ENCODE results near the gene BIRC6.

Gene BIRC6

DNA sequence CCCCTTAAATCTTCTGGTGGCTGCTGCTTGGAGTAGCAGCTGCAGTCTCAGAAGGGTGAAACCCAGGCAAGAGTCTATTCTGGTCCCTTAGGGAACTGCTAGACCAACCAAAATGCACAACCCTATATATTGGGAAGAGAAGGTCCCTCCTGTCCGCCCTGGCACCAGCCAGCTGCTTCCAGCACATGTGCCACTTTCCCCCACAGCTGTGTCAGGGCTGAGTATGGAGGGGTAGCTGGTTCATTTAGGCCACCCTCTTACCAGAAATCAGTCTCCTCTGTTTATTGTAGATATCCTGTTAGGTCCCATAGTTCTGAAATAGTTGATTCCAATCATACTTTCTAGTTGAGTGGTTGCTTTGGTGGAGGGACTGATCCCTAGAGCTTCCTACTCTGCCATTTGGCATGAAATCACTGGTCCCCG, 68.9 kb downstream of the BIRC6 start:
- Histone ChIP-seq H3K36me3 (peaks cover 4% of the 10 kb centered on the region), H3K4me3 (ENCODE audit: low read depth in 1 of 2, low read length in 1 of 2) (no peak overlapping the region), H3K27ac (no peak overlapping the region), H3K4me1 (ENCODE audit: control insufficient read depth in 1 of 2, insufficient read depth in 1 of 2, low read depth in 1 of 2, low read length in 1 of 2) (no peaks in the 10 kb centered on the region), H3K27me3 (no peaks in the 10 kb centered on the region), H3K9me3 (no peaks in the 10 kb centered on the region)
- TF ChIP-seq, protein P1, sequence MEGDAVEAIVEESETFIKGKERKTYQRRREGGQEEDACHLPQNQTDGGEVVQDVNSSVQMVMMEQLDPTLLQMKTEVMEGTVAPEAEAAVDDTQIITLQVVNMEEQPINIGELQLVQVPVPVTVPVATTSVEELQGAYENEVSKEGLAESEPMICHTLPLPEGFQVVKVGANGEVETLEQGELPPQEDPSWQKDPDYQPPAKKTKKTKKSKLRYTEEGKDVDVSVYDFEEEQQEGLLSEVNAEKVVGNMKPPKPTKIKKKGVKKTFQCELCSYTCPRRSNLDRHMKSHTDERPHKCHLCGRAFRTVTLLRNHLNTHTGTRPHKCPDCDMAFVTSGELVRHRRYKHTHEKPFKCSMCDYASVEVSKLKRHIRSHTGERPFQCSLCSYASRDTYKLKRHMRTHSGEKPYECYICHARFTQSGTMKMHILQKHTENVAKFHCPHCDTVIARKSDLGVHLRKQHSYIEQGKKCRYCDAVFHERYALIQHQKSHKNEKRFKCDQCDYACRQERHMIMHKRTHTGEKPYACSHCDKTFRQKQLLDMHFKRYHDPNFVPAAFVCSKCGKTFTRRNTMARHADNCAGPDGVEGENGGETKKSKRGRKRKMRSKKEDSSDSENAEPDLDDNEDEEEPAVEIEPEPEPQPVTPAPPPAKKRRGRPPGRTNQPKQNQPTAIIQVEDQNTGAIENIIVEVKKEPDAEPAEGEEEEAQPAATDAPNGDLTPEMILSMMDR (IDR thresholded peaks at IDR 0.05), result no peak

DNA sequence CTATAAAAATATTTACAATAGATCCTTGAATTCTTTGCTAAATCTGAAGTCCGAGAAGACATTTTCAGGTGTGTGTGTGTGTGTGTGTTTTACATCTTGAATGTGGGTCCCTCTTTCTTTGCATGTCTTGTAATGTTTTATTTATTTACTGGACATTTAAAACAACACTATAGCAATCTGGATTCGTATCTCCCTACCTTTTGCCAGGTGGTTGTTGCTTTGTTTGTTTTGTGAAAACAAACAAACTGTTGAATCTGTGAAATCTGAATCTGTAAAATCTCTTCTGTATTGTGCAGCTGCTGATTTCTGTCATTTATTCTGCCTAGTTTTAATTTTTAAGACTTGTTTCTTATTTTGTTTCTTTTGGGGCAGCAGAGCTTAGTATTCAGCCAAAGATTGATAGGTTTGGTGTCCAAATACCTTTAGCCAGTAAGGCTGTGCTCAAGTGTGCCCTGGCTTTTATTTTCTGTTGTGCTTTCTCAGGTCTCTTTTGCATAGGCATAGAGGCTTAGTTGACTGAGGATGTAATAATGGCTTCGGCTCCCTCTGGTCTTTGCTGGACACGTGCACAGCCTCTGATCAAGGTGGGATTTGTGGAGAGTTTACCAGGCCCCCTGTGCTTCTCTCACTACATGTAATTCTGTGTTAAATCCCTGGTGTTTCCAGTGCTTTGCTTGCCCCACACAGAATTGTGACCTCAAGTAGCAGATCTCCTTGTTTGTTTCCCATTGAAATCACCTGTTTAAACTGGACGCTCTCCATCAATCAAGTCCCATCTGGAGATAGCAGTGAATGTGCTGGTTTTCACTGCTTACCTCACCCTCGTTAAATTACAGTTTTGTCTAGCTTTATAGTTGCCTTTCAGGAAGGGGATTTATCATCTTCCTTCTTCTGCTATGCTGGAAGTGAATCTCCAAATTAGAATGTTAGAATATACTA, 71.1 kb downstream of the BIRC6 start:
- Histone ChIP-seq H3K4me3 (ENCODE audit: low read depth in 1 of 2, low read length in 1 of 2) (no peak overlapping the region), H3K36me3 (peaks cover 18% of the 10 kb centered on the region), H3K4me1 (ENCODE audit: control insufficient read depth in 1 of 2, insufficient read depth in 1 of 2, low read depth in 1 of 2, low read length in 1 of 2) (no peaks in the 10 kb centered on the region), H3K9me3 (no peaks in the 10 kb centered on the region), H3K27me3 (no peaks in the 10 kb centered on the region), H3K27ac (no peak overlapping the region)
- TF ChIP-seq, protein P1 (IDR thresholded peaks at IDR 0.05), result no peak

DNA sequence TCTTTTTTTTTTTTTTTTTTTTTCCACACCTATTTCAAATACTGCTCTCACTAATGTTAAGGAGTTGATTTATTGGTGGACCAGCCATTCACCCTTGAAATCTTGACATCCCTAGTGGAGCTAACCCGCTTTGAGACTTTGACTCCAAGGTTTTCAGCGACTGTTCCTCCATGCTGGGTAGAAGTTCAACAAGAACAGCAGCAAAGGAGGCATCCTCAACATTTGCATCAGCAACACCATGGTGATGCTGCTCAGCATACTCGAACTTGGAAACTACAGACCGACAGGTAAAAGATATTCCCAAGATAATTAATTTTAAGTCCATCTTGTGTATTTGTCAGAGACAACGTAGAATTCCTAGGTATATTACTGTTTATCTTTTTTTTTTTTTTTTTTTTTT, 74.0 kb downstream of the BIRC6 start:
- H3K4me3 ChIP-seq (ENCODE audit: low read depth in 1 of 2, low read length in 1 of 2), result no peak overlapping the region
- H3K36me3 ChIP-seq, result peaks cover 40% of the 10 kb centered on the region
- no peak overlapping the region for H3K27ac ChIP-seq
- TF ChIP-seq, protein P1 (IDR thresholded peaks at IDR 0.05), result no peak
- H3K4me1 ChIP-seq (ENCODE audit: control insufficient read depth in 1 of 2, insufficient read depth in 1 of 2, low read depth in 1 of 2, low read length in 1 of 2), result no peaks in the 10 kb centered on the region
- no peaks in the 10 kb centered on the region for H3K9me3 ChIP-seq
- no peaks in the 10 kb centered on the region for H3K27me3 ChIP-seq

GRCh38 chr2:32436150-32436549, 79.3 kb downstream of the BIRC6 start:
- Histone ChIP-seq H3K4me3 (ENCODE audit: low read depth in 1 of 2, low read length in 1 of 2) (no peak overlapping the region), H3K36me3 (peaks cover 76% of the 10 kb centered on the region)
- TF ChIP-seq, protein P1 (IDR thresholded peaks at IDR 0.05), result no peak

DNA sequence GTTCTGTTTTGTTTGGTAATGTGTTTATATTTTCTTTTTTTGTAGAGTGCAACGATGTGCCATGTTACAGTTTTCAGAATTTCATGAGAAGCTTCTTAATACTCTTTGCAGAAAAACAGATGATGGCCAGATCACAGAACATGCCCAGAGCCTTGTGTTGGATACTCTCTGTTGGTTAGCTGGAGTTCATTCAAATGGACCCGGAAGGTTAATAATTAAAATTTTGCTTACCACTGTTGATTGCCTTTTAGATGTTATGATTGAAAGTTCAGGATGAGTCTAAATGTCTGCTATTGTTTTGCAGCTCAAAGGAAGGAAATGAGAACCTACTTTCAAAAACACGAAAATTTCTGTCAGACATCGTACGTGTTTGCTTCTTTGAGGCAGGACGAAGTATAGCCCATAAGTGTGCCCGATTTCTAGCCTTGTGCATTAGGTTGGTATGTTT, 85.2 kb downstream of the BIRC6 start:
- H3K4me1 ChIP-seq (ENCODE audit: control insufficient read depth in 1 of 2, insufficient read depth in 1 of 2, low read depth in 1 of 2, low read length in 1 of 2), result no peaks in the 10 kb centered on the region
- no peaks in the 10 kb centered on the region for H3K27me3 ChIP-seq
- H3K9me3 ChIP-seq, result no peaks in the 10 kb centered on the region
- no peak overlapping the region for H3K27ac ChIP-seq
- no peak overlapping the region for H3K4me3 ChIP-seq (ENCODE audit: low read depth in 1 of 2, low read length in 1 of 2)
- TF ChIP-seq, protein P1 (IDR thresholded peaks at IDR 0.05), result no peak
- H3K36me3 ChIP-seq, result peaks cover 86% of the 10 kb centered on the region

More at GRCh38 chr2:32436150-32436549, 79.3 kb downstream of the BIRC6 start:
- no peaks in the 10 kb centered on the region for H3K4me1 ChIP-seq (ENCODE audit: control insufficient read depth in 1 of 2, insufficient read depth in 1 of 2, low read depth in 1 of 2, low read length in 1 of 2)
- H3K9me3 ChIP-seq, result no peaks in the 10 kb centered on the region
- no peak overlapping the region for H3K27ac ChIP-seq
- H3K27me3 ChIP-seq, result no peaks in the 10 kb centered on the region
